Measurements from ENCODE around the gene GRPR.

GRPR gene

DNA sequence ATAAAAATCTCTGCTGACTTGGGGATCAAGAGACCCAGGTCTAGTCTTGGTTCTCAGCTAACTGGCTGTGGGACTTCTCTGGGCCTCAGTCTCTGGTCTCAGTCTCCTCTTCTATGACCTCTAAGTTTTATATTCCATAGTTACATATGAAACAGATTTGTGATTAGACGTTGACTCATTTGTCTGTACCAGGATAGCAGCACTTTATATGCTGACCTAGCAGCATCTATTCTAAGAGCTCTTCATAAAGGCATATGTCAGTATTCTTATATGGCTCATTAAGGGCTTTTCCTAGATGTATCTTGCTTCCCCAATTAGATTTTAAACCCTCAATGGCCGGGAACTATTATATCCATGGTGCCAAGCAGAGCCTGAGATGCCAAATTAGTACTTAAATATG lies 12.7 kb downstream of the GRPR start:
- H3K27ac ChIP-seq = no peak overlapping the region
- no peak for TF ChIP-seq ZFX (IDR thresholded peaks at IDR 0.05; ENCODE audit: borderline replicate concordance)
- TF ChIP-seq, protein P1, sequence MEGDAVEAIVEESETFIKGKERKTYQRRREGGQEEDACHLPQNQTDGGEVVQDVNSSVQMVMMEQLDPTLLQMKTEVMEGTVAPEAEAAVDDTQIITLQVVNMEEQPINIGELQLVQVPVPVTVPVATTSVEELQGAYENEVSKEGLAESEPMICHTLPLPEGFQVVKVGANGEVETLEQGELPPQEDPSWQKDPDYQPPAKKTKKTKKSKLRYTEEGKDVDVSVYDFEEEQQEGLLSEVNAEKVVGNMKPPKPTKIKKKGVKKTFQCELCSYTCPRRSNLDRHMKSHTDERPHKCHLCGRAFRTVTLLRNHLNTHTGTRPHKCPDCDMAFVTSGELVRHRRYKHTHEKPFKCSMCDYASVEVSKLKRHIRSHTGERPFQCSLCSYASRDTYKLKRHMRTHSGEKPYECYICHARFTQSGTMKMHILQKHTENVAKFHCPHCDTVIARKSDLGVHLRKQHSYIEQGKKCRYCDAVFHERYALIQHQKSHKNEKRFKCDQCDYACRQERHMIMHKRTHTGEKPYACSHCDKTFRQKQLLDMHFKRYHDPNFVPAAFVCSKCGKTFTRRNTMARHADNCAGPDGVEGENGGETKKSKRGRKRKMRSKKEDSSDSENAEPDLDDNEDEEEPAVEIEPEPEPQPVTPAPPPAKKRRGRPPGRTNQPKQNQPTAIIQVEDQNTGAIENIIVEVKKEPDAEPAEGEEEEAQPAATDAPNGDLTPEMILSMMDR (IDR thresholded peaks at IDR 0.05) = no peak

DNA sequence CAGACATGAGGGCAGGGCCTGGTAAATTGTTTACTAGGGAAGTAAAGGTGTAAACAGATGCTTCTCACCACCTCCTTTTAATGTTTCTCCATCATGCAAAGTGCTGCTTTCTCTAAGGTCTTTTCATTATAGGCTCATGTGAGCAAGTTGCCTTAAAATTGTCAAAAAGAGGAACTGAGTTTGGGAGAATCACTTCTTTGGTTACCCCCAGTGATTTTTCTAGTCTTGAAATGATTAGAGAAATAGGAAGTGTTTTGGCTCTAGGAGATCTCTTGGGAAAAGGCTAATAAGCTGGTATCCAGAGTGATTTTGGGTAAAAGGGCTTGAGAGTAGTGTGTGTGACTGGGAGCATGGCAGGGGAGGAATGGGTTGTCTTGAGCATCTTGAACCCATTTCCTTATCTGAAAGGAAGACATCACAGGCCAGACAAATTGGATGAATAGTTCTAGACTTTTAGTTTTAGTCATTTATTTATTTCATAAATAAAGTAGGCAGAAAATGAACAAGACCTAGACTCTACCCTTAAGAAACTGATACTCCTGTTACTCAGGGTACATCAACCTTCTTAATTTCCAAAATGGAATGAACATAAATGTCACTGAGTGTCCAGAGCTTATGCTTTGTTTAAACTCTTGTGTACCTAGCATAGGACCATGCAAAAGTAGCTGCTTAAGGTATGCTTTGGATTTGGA lies 14.2 kb downstream of the GRPR start:
- TF ChIP-seq, protein P1 (IDR thresholded peaks at IDR 0.05) = no peak
- no peak for TF ChIP-seq ZFX (IDR thresholded peaks at IDR 0.05; ENCODE audit: borderline replicate concordance)
- H3K27ac ChIP-seq = no peak overlapping the region

- H3K27ac ChIP-seq = no peak overlapping the region
- TF ChIP-seq, protein P1 (IDR thresholded peaks at IDR 0.05) = no peak
- TF ChIP-seq ZFX (IDR thresholded peaks at IDR 0.05; ENCODE audit: borderline replicate concordance) = no peak
Measured at GRCh38 chrX:16138108-16138427, 14.7 kb downstream of the GRPR start.

DNA sequence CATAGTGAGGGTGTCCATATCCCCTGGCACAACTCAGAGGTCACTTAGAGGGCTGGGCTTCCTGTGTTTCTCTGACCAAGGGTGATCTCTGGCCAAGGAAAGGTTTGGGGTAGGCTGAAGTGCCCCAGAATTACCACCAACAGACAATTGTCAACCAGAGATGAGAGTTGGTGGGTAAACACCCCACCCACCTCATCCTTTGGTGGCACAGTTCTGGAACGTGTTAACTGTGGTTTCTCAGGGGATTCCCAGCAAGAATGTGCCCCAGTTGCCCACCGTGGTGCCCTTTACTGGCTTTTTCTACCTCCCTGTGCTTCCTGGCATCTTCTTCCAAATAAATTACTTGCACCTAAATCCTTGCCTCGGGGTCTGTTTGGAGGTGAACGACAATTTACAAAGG lies 17.1 kb downstream of the GRPR start:
- no peak overlapping the region for H3K27ac ChIP-seq
- TF ChIP-seq, protein P1 (IDR thresholded peaks at IDR 0.05) = no peak
- no peak for TF ChIP-seq ZFX (IDR thresholded peaks at IDR 0.05; ENCODE audit: borderline replicate concordance)

- no peak for TF ChIP-seq ZFX (IDR thresholded peaks at IDR 0.05; ENCODE audit: borderline replicate concordance)
- TF ChIP-seq, protein P1 (IDR thresholded peaks at IDR 0.05) = no peak
- no peak overlapping the region for H3K27ac ChIP-seq
Measured at GRCh38 chrX:16140983-16141382, 17.6 kb downstream of the GRPR start.

GRCh38 chrX:16141422-16142245 lies 18.3 kb downstream of the GRPR start:
- no peak overlapping the region for H3K27ac ChIP-seq
- no peak for TF ChIP-seq ZFX (IDR thresholded peaks at IDR 0.05; ENCODE audit: borderline replicate concordance)
- TF ChIP-seq, protein P1 (IDR thresholded peaks at IDR 0.05) = no peak

DNA sequence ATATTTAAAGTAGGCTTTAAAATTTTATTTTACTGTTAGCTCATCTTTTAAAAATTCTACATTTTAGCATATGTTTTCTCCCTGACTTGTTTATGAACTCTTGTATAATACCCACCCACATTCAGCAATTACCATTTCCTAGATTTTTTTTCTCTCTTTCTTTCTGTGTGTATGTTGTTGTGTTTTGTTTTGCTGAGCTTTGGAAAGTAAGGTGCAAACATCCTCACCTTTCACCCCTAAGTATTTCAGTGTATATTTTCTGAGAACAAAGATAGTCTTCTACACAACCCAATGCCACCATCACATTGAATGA lies 18.8 kb downstream of the GRPR start:
- no peak overlapping the region for H3K27ac ChIP-seq
- no peak for TF ChIP-seq ZFX (IDR thresholded peaks at IDR 0.05; ENCODE audit: borderline replicate concordance)
- TF ChIP-seq, protein P1 (IDR thresholded peaks at IDR 0.05) = no peak

Measured in 22Rv1 (cell line).